Trophoblast cell (in vitro differentiated cells and primary cell): ENCODE data around the gene MTMR2.
"Not testable (repeated sequence)": the region's sequence is repeated elsewhere in the genome, so short reads cannot be mapped to it uniquely, and the experiment has no call there.

Experiments used
- DNase-seq, 2 donors: peaks; one replicate each; pipeline ENCODE4 v3.0.0-alpha.2; 2016
- H2AFZ ChIP-seq: 2 replicates; pipeline ENCODE4 v1.6.1; 2013; ENCODE audit warnings: low read length, moderate library complexity, mild to moderate bottlenecking; ENCODE audit not compliant: insufficient read depth, poor library complexity
- H2AK5ac ChIP-seq: 2 replicates; pipeline ENCODE4 v1.6.1; 2013; ENCODE audit warnings: mild to moderate bottlenecking, low read length
- H2BK120ac ChIP-seq: 2 replicates; pipeline ENCODE4 v1.6.1; 2013; ENCODE audit warnings: low read length, mild to moderate bottlenecking, moderate library complexity; ENCODE audit not compliant: insufficient read depth, poor library complexity
- H2BK12ac ChIP-seq: 2 replicates; pipeline ENCODE4 v1.6.1; 2013; ENCODE audit warnings: mild to moderate bottlenecking, low read length, moderate library complexity
- H2BK5ac ChIP-seq: 2 replicates; pipeline ENCODE4 v1.6.1; 2013; ENCODE audit warnings: low read length, low read depth, moderate library complexity, mild to moderate bottlenecking; ENCODE audit not compliant: poor library complexity
- H3K14ac ChIP-seq: 2 replicates; pipeline ENCODE4 v1.6.1; 2013; ENCODE audit warnings: mild to moderate bottlenecking, low read length
- H3K18ac ChIP-seq: 2 replicates; pipeline ENCODE4 v1.6.1; 2013; ENCODE audit warnings: mild to moderate bottlenecking, low read length
- H3K23ac ChIP-seq: 2 replicates; pipeline ENCODE4 v1.6.1; 2013; ENCODE audit warnings: low read length
- H3K27ac ChIP-seq: 2 replicates; pipeline ENCODE4 v1.5.1; 2013; ENCODE audit warnings: low read depth, mild to moderate bottlenecking, inconsistent platforms, low read length, moderate library complexity
- H3K27me3 ChIP-seq: 2 replicates; pipeline ENCODE4 v1.6.1; 2013; ENCODE audit warnings: inconsistent platforms, mild to moderate bottlenecking, low read length, moderate library complexity; ENCODE audit not compliant: insufficient read depth
- H3K36me3 ChIP-seq, 2 experiments: 1 replicate in 1 of 2; 2 replicates in 1 of 2; pipeline ENCODE4 v1.6.1; 2013; ENCODE audit warnings: low read length in 2 of 2, mild to moderate bottlenecking in 2 of 2, moderate library complexity in 1 of 2; ENCODE audit not compliant: insufficient read depth in 2 of 2, control insufficient read depth in 1 of 2
- H3K4ac ChIP-seq: 2 replicates; pipeline ENCODE4 v1.6.1; 2013; ENCODE audit warnings: low read depth, mild to moderate bottlenecking, low read length, moderate library complexity
- H3K4me1 ChIP-seq, 2 experiments: 1 replicate in 1 of 2; 2 replicates in 1 of 2; pipeline ENCODE4 v1.6.1; 2013; ENCODE audit warnings: low read length in 2 of 2, mild to moderate bottlenecking in 2 of 2, moderate library complexity in 1 of 2; ENCODE audit not compliant: insufficient read depth in 2 of 2, control insufficient read depth in 1 of 2
- H3K4me2 ChIP-seq: 2 replicates; pipeline ENCODE4 v1.6.1; 2013; ENCODE audit warnings: inconsistent platforms, mild to moderate bottlenecking, low read length, moderate library complexity
- H3K4me3 ChIP-seq: 2 replicates; pipeline ENCODE4 v1.5.1; 2013; ENCODE audit warnings: mild to moderate bottlenecking, low read depth, low read length, inconsistent platforms
- H3K79me1 ChIP-seq: one replicate; pipeline ENCODE4 v1.6.1; 2013; ENCODE audit warnings: low read length
- H3K79me2 ChIP-seq: 2 replicates; pipeline ENCODE4 v1.6.1; 2013; ENCODE audit warnings: low read length, mild to moderate bottlenecking; ENCODE audit not compliant: control insufficient read depth, insufficient read depth, poor library complexity
- H3K9ac ChIP-seq: 2 replicates; pipeline ENCODE4 v1.6.1; 2013; ENCODE audit warnings: mild to moderate bottlenecking, low read length
- H3K9me3 ChIP-seq: 2 replicates; pipeline ENCODE4 v1.6.1; 2013; ENCODE audit warnings: low read depth, mild to moderate bottlenecking, control low read depth, inconsistent platforms, low read length; ENCODE audit not compliant: insufficient read depth
- H4K12ac ChIP-seq: 2 replicates; pipeline ENCODE4 v1.6.1; 2013; ENCODE audit warnings: low read depth, mild to moderate bottlenecking, low read length, moderate library complexity
- H4K8ac ChIP-seq: 2 replicates; pipeline ENCODE4 v1.6.1; 2013; ENCODE audit warnings: low read depth, mild to moderate bottlenecking, low read length, moderate library complexity
- H4K91ac ChIP-seq: one replicate; pipeline ENCODE4 v1.6.1; 2013; ENCODE audit warnings: low read depth, mild to moderate bottlenecking, low read length, moderate library complexity
- WGBS: extraction: QIAGEN DNeasy Blood & Tissue Kit; methylation state at CpG from one replicate; pipeline ENCODE4 v1.1.7; 2013; ENCODE audit warnings: missing lambda C conversion rate; ENCODE audit not compliant: insufficient read length, insufficient coverage; ENCODE audit errors: extremely low coverage; 5-methylcytosine and 5-hydroxymethylcytosine counted together

The MTMR2 gene

DNA sequence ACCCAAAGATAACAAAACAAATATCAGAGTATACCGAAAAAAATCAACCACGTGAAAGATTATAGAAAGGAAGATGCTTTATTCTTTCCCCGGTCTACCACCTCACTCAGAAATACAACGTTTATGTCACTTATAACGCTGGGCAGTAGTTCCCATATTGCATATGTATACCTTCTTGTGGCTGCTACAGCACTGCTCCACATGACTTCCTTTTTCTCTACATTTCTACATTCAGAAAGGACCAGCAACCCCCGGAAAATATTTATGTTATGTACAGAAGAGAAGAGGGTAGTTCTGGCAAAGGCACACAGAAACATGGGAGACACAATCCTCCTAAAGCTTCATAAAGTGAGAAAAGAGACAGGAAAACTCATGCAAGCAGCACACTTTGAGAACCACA, 56.8 kb downstream of the MTMR2 start:
- no peak overlapping the region for H2BK5ac ChIP-seq
- no peak overlapping the region for H3K4me2 ChIP-seq
- no peaks in the 10 kb centered on the region for H3K27me3 ChIP-seq
- H2AK5ac ChIP-seq: no peak overlapping the region
- H3K9me3 ChIP-seq: no peaks in the 10 kb centered on the region
- H2BK12ac ChIP-seq: no peak overlapping the region
- no peak overlapping the region for H2AFZ ChIP-seq
- no peak overlapping the region for H4K12ac ChIP-seq
- H3K23ac ChIP-seq: no peak overlapping the region
- no peaks in the 10 kb centered on the region for H3K36me3 ChIP-seq
- no peak overlapping the region for H3K27ac ChIP-seq
- no peaks in the 10 kb centered on the region for H3K79me2 ChIP-seq
- no peak overlapping the region for H3K18ac ChIP-seq
- DNase-seq: no peak
- no peak overlapping the region for H4K91ac ChIP-seq
- H3K14ac ChIP-seq: no peak overlapping the region
- H3K79me1 ChIP-seq: no peaks in the 10 kb centered on the region
- no peak overlapping the region for H3K4ac ChIP-seq
- no CpG with 5 or more reads among the region's 6 CpGs for WGBS
- H3K4me3 ChIP-seq: no peak overlapping the region
- no peak overlapping the region for H2BK120ac ChIP-seq
- no peak overlapping the region for H4K8ac ChIP-seq
- no peak overlapping the region for H3K9ac ChIP-seq
- H3K4me1 ChIP-seq: peaks cover 0 to 2% of the 10 kb centered on the region in 2 experiments

- 100% methylated on average over 1 of the region's 2 CpGs for WGBS
- Histone ChIP-seq H2BK5ac (no peak overlapping the region), H3K4me3 (no peak overlapping the region)
Measured at GRCh38 chr11:95863486-95864140, 60.3 kb downstream of the MTMR2 start.

DNA sequence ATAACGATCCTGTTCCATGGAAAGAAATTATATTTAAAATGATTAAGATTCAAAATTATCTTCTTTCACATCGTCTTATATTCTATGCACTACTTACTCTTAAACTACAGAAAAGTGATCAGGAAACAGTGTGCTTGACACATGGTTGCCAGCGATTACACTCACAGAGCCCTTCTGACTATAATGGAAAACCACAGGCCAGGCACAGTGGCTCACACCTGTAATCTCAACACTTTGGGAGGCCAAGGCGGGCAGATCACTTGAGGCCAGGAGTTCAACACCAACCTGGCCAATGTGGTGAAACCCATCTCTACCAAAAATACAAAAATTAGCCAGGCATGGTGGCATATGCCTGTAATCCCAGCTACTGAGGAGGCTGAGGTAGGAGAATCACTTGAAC, 63.9 kb downstream of the MTMR2 start:
- H2AFZ ChIP-seq, H3K23ac ChIP-seq, H3K18ac ChIP-seq, H3K4me2 ChIP-seq, H3K79me1 ChIP-seq, DNase-seq, H3K14ac ChIP-seq, H4K12ac ChIP-seq, H3K27me3 ChIP-seq, H3K4me1 ChIP-seq, H3K9me3 ChIP-seq, H3K4ac ChIP-seq, H3K27ac ChIP-seq, H4K91ac ChIP-seq, H3K36me3 ChIP-seq, H3K4me3 ChIP-seq, H2AK5ac ChIP-seq, H3K9ac ChIP-seq, H2BK120ac ChIP-seq, H2BK5ac ChIP-seq, H4K8ac ChIP-seq, H3K79me2 ChIP-seq, H2BK12ac ChIP-seq: not testable (repeated sequence)
- WGBS: no CpG with 5 or more reads among the region's 4 CpGs

More at GRCh38 chr11:95863486-95864140, 60.3 kb downstream of the MTMR2 start:
- DNase-seq: peak in 1 of 2 donors; percentile 54
- Histone ChIP-seq H3K79me1 (no peaks in the 10 kb centered on the region), H4K8ac (no peak overlapping the region), H3K4me1 (peaks cover 0 to 2% of the 10 kb centered on the region in 2 experiments), H3K79me2 (no peaks in the 10 kb centered on the region), H4K12ac (no peak overlapping the region), H3K4ac (no peak overlapping the region), H2AK5ac (no peak overlapping the region), H3K23ac (no peak overlapping the region), H3K9me3 (no peaks in the 10 kb centered on the region), H3K36me3 (peaks cover 2 to 4% of the 10 kb centered on the region in 2 experiments), H3K14ac (no peak overlapping the region), H4K91ac (no peak overlapping the region), H2AFZ (no peak overlapping the region), H2BK120ac (no peak overlapping the region), H2BK12ac (no peak overlapping the region), H3K4me2 (no peak overlapping the region), H3K27ac (no peak overlapping the region), H3K9ac (no peak overlapping the region), H3K18ac (no peak overlapping the region), H3K27me3 (no peaks in the 10 kb centered on the region)

DNA sequence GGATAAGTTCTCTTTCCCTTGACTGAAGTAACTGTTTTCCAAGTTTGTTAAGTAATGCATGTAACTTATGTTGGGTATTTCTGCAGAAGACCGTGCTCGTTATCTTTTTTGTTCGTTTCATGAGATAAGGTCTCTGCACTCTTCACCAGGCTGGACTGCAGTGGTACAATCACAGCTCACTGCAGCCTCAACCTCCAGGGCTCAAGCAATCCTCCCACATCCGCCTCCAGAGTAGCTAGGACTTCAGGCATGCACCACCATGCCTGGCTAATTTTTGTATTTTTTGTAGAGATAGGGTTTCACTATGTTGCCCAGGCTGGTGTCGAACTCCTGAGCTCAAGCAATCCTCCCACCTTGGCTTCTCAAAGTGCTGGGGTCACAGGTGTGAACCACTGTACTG, 69.5 kb downstream of the MTMR2 start:
- no CpG with 5 or more reads among the region's 5 CpGs for WGBS
- H3K18ac ChIP-seq: not testable (repeated sequence)

More for the DNA sequence above, 69.5 kb downstream of the MTMR2 start:
- not testable (repeated sequence) for H2BK12ac ChIP-seq, H3K4me2 ChIP-seq, H3K79me2 ChIP-seq, H2BK5ac ChIP-seq, H3K23ac ChIP-seq, H3K36me3 ChIP-seq, H3K4ac ChIP-seq, H2AK5ac ChIP-seq, H2AFZ ChIP-seq, H3K9ac ChIP-seq, H4K91ac ChIP-seq, H2BK120ac ChIP-seq, H4K12ac ChIP-seq, H3K27ac ChIP-seq, H3K9me3 ChIP-seq, H4K8ac ChIP-seq, H3K14ac ChIP-seq, H3K4me1 ChIP-seq, H3K79me1 ChIP-seq, H3K4me3 ChIP-seq, H3K27me3 ChIP-seq
- peak; percentile 77 to 78 for DNase-seq
